Measurements from ENCODE around the gene VIPR2.

- TF ChIP-seq ZNF274 (IDR thresholded peaks at IDR 0.05; ENCODE audit: low read depth, low read length) (no peak), YY1 (IDR thresholded peaks at IDR 0.05; ENCODE audit: insufficient read depth, insufficient read length) (no peak)
Observed at GRCh38 chr7:159107161-159107892, 37.3 kb downstream of the VIPR2 start.

Measured in NT2/D1 (cell line).